Hematopoietic multipotent progenitor cell treated with erythropoietin and hydrocortisone succinate and interleukin-3 and kit ligand, for 15 days (in vitro differentiated cells): Measurements from ENCODE around the gene XPO4.

Source experiments
- DNase-seq: peaks from one replicate; pipeline ENCODE4 v3.0.0-alpha.2; 2015; ENCODE audit warnings: low spot score

XPO4 gene

DNA sequence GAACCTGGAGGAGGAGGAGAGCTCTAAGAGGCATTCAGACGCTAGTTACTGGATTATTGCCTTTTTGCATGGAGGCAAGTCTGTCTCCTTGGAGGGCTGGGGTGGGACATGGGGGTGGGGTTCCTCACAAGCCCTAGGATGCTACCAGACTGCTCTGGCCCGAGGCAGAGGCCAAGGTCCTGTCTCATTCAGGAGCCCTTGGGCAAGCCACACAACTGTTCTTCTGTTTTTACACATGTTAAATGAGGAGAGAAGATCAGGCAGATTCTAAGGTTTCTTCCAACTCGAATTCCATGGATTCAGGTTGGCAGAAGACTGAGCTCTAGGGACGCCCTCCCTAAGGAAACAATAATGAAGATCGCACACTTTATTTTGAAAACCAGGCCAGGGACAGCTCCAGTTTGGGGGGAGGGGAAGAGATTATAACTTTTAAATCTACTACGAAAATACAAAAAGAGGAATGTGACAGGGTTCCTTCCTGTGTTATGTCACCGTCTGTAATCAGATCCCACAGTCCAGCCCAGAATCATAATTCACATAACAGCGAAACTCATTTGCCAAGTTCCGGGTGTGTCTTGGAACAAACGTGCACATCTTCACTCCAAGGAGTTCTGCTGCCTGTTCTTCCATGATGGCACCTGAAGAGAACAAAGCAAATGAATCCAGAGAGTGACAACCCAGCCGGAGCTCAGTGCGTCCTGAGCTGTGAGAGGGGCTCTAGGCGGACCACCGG lies 173.8 kb downstream of the XPO4 start:
- DNase-seq, result no peak

DNA sequence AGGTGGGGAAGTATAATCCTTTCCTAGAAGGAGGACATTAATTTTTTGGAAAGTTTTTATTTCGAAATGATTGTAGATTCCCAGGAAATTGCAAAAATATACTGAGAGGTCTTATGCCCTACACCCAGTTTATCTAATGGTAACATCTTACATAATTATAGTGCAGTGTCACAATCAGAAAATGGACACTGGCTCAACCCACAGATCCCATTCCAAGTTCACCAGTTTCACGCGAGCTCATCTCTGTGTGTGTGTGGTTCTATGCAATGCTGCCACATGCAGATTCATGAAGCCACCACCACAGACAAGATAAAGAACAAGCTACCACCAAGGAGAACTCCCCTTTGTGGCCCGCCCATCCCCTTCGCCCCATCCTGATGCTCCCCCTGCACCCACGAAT lies 174.7 kb downstream of the XPO4 start:
- no peak for DNase-seq
